ENCODE measurements around the gene HMBS.

DNA sequence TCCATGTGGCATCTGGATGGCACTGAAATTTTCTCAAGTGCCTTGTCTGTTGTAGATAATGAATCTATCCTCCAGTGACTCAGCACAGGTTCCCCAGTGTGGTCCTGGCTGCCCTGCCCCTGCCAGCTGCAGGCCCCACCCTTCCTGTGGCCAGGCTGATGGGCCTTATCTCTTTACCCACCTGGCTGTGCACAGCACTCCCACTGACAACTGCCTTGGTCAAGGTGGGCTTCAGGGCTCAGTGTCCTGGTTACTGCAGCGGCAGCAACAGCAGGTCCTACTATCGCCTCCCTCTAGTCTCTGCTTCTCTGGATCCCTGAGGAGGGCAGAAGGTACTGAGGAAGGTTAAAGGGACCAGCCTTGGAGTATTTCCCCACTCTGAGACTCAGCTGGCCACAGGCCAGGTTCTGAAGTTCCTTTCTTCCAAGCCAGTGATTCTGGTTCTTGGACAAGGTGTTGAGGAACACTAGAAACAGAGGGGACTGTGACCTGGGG, 3.1 kb downstream of the HMBS start:
- TF ChIP-seq, protein P1, sequence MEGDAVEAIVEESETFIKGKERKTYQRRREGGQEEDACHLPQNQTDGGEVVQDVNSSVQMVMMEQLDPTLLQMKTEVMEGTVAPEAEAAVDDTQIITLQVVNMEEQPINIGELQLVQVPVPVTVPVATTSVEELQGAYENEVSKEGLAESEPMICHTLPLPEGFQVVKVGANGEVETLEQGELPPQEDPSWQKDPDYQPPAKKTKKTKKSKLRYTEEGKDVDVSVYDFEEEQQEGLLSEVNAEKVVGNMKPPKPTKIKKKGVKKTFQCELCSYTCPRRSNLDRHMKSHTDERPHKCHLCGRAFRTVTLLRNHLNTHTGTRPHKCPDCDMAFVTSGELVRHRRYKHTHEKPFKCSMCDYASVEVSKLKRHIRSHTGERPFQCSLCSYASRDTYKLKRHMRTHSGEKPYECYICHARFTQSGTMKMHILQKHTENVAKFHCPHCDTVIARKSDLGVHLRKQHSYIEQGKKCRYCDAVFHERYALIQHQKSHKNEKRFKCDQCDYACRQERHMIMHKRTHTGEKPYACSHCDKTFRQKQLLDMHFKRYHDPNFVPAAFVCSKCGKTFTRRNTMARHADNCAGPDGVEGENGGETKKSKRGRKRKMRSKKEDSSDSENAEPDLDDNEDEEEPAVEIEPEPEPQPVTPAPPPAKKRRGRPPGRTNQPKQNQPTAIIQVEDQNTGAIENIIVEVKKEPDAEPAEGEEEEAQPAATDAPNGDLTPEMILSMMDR (conservative IDR thresholded peaks at IDR 0.05; ENCODE audit: low read length): no peak
- TF ChIP-seq EZH2phosphoT487 (IDR thresholded peaks at IDR 0.05; ENCODE audit: borderline replicate concordance): no peak

Measured in Loucy (cell line).